ENCODE data around the gene MAT2A.

DNA sequence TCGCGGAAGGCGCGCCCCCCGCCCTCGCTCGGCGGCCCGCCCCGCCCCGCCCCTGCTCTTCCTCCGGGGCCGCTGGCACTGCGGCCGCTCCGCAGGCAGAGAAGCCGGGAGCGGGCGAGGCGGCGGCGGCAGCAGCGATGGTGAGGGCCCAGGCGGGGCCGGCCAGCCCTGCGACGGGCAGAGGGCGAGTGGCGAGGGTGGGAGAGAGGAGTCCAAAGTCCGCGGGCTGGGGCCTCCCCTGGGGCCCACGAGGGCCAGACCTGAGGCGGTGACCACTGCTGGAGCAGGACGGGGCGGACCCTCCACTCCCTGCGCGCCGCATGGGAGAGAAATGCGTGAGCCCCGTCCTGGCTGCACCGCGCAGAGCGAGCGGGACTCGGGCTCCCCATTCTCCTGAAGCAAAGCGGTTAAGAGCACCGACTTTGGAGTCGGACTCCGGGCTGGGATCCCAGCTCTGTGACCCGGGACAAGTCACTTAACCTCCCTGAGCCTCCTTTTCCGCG is 45.4 kb downstream of the MAT2A start, which contains the start of gene VAMP5:
- TF ChIP-seq POLR2A (IDR thresholded peaks at IDR 0.05) (no peak), POLR2AphosphoS5 (IDR thresholded peaks at IDR 0.05) (no peak), EP300 (IDR thresholded peaks at IDR 0.05) (no peak)
- TF ChIP-seq, protein P1, sequence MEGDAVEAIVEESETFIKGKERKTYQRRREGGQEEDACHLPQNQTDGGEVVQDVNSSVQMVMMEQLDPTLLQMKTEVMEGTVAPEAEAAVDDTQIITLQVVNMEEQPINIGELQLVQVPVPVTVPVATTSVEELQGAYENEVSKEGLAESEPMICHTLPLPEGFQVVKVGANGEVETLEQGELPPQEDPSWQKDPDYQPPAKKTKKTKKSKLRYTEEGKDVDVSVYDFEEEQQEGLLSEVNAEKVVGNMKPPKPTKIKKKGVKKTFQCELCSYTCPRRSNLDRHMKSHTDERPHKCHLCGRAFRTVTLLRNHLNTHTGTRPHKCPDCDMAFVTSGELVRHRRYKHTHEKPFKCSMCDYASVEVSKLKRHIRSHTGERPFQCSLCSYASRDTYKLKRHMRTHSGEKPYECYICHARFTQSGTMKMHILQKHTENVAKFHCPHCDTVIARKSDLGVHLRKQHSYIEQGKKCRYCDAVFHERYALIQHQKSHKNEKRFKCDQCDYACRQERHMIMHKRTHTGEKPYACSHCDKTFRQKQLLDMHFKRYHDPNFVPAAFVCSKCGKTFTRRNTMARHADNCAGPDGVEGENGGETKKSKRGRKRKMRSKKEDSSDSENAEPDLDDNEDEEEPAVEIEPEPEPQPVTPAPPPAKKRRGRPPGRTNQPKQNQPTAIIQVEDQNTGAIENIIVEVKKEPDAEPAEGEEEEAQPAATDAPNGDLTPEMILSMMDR (IDR thresholded peaks at IDR 0.05) = no peak

Measured in suprapubic skin (tissue), 4 donors.